Astrocyte (in vitro differentiated cells and primary cell): ENCODE results near the gene CACNA1B. TPM values are rescaled to one million over a fixed set of nuclear protein-coding genes. Genes with fewer than 3 reads are reported as not detected.

Experiments
- DNase-seq: peaks from one replicate; pipeline ENCODE4 v3.0.0-alpha.2; 2010; ENCODE audit warnings: low read depth
- FAIRE-seq: peaks from 2 replicates; lab custom pipeline; 2011; peaks lifted over from hg19 to GRCh38; lab: Jason Lieb, UNC
- H2AFZ ChIP-seq: 2 replicates; pipeline ENCODE4 v1.6.0; 2012; ENCODE audit warnings: low read depth, low read length, inconsistent platforms
- H3K27ac ChIP-seq: 2 replicates; pipeline ENCODE4 v1.5.1; 2011; ENCODE audit warnings: low read depth, low read length, inconsistent platforms
- H3K27me3 ChIP-seq: 2 replicates; pipeline ENCODE4 v1.6.0; 2011; ENCODE audit warnings: low read length, inconsistent platforms; ENCODE audit not compliant: insufficient read depth
- H3K36me3 ChIP-seq: 2 replicates; pipeline ENCODE4 v1.5.1; 2011; ENCODE audit warnings: low read length, inconsistent platforms; ENCODE audit not compliant: insufficient read depth
- H3K4me1 ChIP-seq: 2 replicates; pipeline ENCODE4 v1.5.1; 2011; ENCODE audit warnings: low read length, inconsistent platforms; ENCODE audit not compliant: insufficient read depth
- H3K4me2 ChIP-seq: 2 replicates; pipeline ENCODE4 v1.6.0; 2012; ENCODE audit warnings: low read length, inconsistent platforms
- H3K4me3 ChIP-seq: 2 replicates; pipeline ENCODE4 v1.5.1; 2011; ENCODE audit warnings: low read depth, mild to moderate bottlenecking, low read length, inconsistent platforms; ENCODE audit not compliant: insufficient read depth
- H3K79me2 ChIP-seq: 2 replicates; pipeline ENCODE4 v1.6.0; 2012; ENCODE audit warnings: mild to moderate bottlenecking, low read length, inconsistent platforms; ENCODE audit not compliant: insufficient read depth
- H3K9ac ChIP-seq: 2 replicates; pipeline ENCODE4 v1.6.0; 2012; ENCODE audit warnings: mild to moderate bottlenecking, low read length, inconsistent platforms
- H3K9me3 ChIP-seq: 2 replicates; pipeline ENCODE4 v1.5.1; 2012; ENCODE audit warnings: low read depth, mild to moderate bottlenecking, low read length, inconsistent platforms; ENCODE audit not compliant: insufficient read depth
- H4K20me1 ChIP-seq: 2 replicates; pipeline ENCODE4 v1.6.0; 2012; ENCODE audit warnings: low read length, inconsistent platforms; ENCODE audit not compliant: insufficient read depth
- H3K27ac Mint-ChIP-seq: one replicate; pipeline ENCODE4 v1.8.0; 2021; ENCODE audit warnings: mild to moderate bottlenecking, mixed read lengths; ENCODE audit not compliant: unreplicated experiment
- H3K27me3 Mint-ChIP-seq: one replicate; pipeline ENCODE4 v1.8.0; 2021; ENCODE audit warnings: low read depth, mixed read lengths; ENCODE audit not compliant: unreplicated experiment
- H3K36me3 Mint-ChIP-seq: one replicate; pipeline ENCODE4 v1.8.0; 2021; ENCODE audit warnings: low read depth, mixed read lengths; ENCODE audit not compliant: unreplicated experiment
- H3K4me1 Mint-ChIP-seq: one replicate; pipeline ENCODE4 v1.8.0; 2021; ENCODE audit warnings: low read depth, mixed read lengths; ENCODE audit not compliant: unreplicated experiment
- H3K4me3 Mint-ChIP-seq: one replicate; pipeline ENCODE4 v1.8.0; 2021; ENCODE audit warnings: mild to moderate bottlenecking, moderate library complexity, mixed read lengths; ENCODE audit not compliant: unreplicated experiment
- H3K9me3 Mint-ChIP-seq: one replicate; pipeline ENCODE4 v1.8.0; 2021; ENCODE audit warnings: mild to moderate bottlenecking, mixed read lengths; ENCODE audit not compliant: unreplicated experiment
- CTCF ChIP-seq: IDR thresholded peaks from 2 replicates; pipeline ENCODE4 v1.5.1; 2011; ENCODE audit warnings: low read depth, mild to moderate bottlenecking, inconsistent platforms, low read length, moderate library complexity; ENCODE audit not compliant: insufficient read depth
- EZH2 ChIP-seq: IDR thresholded peaks from 2 replicates; pipeline ENCODE4 v1.6.1; 2012; ENCODE audit warnings: mild to moderate bottlenecking, low read length, inconsistent platforms; ENCODE audit not compliant: insufficient read depth
- total RNA-seq: library from RNA; stranded (reverse); gene quantifications from 2 replicates; pipeline ENCODE4 v1.2.1, GENCODE V29; 2021

CACNA1B gene
- total RNA-seq, 1 donor from 2014 or later = 3.1 TPM

- Histone ChIP-seq H3K9ac (no peak overlapping the region), H4K20me1 (no peaks in the 10 kb centered on the region), H3K36me3 (no peaks in the 10 kb centered on the region), H3K4me3 (no peak overlapping the region), H3K27ac (no peak overlapping the region), H3K9me3 (peaks cover 11% of the 10 kb centered on the region), H3K4me1 (no peaks in the 10 kb centered on the region), H3K27me3 (no peaks in the 10 kb centered on the region), H3K4me2 (no peak overlapping the region), H3K79me2 (no peaks in the 10 kb centered on the region), H2AFZ (no peak overlapping the region)
- H3K4me1 Mint-ChIP-seq = no peaks in the 10 kb centered on the region
- H3K36me3 Mint-ChIP-seq = peaks cover 17% of the 10 kb centered on the region
- no peaks in the 10 kb centered on the region for H3K27me3 Mint-ChIP-seq
- no peak overlapping the region for H3K4me3 Mint-ChIP-seq
- TF ChIP-seq EZH2 (no peak), CTCF (no peak)
- DNase-seq = no peak
- no peak for FAIRE-seq
- no peak overlapping the region for H3K27ac Mint-ChIP-seq
- H3K9me3 Mint-ChIP-seq = no peaks in the 10 kb centered on the region
Observed at GRCh38 chr9:138057726-138058125, 180.1 kb downstream of the CACNA1B start.

GRCh38 chr9:138058181-138058580 is 180.6 kb downstream of the CACNA1B start:
- H3K27ac Mint-ChIP-seq = no peak overlapping the region
- Histone ChIP-seq H4K20me1 (no peaks in the 10 kb centered on the region), H2AFZ (no peak overlapping the region), H3K4me3 (no peak overlapping the region), H3K9ac (no peak overlapping the region), H3K9me3 (peaks cover 11% of the 10 kb centered on the region), H3K27ac (no peak overlapping the region), H3K36me3 (no peaks in the 10 kb centered on the region), H3K4me1 (no peaks in the 10 kb centered on the region), H3K27me3 (no peaks in the 10 kb centered on the region), H3K79me2 (no peaks in the 10 kb centered on the region), H3K4me2 (no peak overlapping the region)
- no peak for TF ChIP-seq EZH2
- TF ChIP-seq CTCF = no peak
- H3K9me3 Mint-ChIP-seq = no peaks in the 10 kb centered on the region
- H3K4me1 Mint-ChIP-seq = no peaks in the 10 kb centered on the region
- no peaks in the 10 kb centered on the region for H3K27me3 Mint-ChIP-seq
- FAIRE-seq = no peak
- peaks cover 19% of the 10 kb centered on the region for H3K36me3 Mint-ChIP-seq
- no peak overlapping the region for H3K4me3 Mint-ChIP-seq
- no peak for DNase-seq

- DNase-seq (no peak), FAIRE-seq (no peak)
- H3K9me3 ChIP-seq = peaks cover 11% of the 10 kb centered on the region
- H3K4me1 ChIP-seq = no peaks in the 10 kb centered on the region
- no peaks in the 10 kb centered on the region for H4K20me1 ChIP-seq
- Mint-ChIP-seq H3K27ac (no peak overlapping the region), H3K9me3 (no peaks in the 10 kb centered on the region), H3K4me3 (no peak overlapping the region), H3K27me3 (peaks cover 4% of the 10 kb centered on the region), H3K4me1 (no peaks in the 10 kb centered on the region), H3K36me3 (peaks cover 19% of the 10 kb centered on the region)
- no peaks in the 10 kb centered on the region for H3K27me3 ChIP-seq
- no peaks in the 10 kb centered on the region for H3K36me3 ChIP-seq
- no peak overlapping the region for H3K9ac ChIP-seq
- H2AFZ ChIP-seq = no peak overlapping the region
- no peak overlapping the region for H3K27ac ChIP-seq
- no peaks in the 10 kb centered on the region for H3K79me2 ChIP-seq
- TF ChIP-seq CTCF (no peak), EZH2 (no peak)
- H3K4me2 ChIP-seq = no peak overlapping the region
- no peak overlapping the region for H3K4me3 ChIP-seq
Observed at GRCh38 chr9:138059196-138059595, 181.6 kb downstream of the CACNA1B start.
